Fibroblast of skin of abdomen (primary cell): ENCODE results near the gene KLF6.
"Not testable (repeated sequence)": the region's sequence is repeated elsewhere in the genome, so short reads cannot be mapped to it uniquely, and the experiment has no call there.

Source experiments
- DNase-seq: peaks from one replicate; pipeline ENCODE4 v3.0.0-alpha.2; 2013

KLF6 gene

DNA sequence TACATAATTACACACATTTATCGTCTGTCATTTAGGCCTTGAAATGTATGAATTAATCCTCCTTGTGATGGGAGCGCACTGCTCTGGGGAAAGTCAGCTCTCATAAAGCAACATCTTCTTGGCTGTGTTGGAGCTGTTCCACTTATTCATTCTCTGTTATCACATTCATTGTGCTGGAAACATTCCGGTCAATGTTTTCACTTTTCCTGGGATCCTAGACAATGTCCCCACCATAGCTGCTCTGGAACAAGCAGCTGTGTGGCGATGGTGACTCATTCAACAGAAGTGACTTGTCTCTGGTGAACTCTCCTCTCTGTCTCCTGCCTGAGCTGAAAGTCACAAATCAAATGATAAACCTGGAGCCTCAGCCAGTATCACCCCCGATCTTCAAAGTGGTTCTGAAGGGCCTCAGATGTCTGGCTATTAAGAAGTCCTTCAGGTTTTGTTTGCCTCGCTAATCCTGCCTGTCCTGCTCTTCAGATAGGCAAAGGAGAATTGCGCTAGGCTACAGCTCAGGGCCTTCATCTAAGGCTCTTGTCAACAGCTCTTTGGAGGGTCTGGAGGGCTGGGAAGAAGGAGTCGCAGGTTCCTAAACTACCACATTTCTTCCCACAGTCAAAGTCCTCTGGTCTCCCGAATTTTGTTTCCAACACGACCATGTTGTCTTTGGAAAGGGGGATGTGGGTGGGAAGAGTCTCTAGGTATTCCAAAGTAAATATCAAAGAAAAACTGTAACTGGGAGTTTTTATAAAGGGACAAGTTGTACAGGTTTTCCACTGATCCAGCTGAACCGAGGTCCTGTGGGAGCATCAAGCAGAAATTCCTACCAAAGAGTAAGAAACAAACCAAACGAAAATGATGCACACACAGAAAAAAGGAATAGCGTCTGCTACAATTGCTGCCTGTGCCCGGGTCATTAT is 29.3 kb downstream of the KLF6 start:
- DNase-seq = peak; percentile 59

DNA sequence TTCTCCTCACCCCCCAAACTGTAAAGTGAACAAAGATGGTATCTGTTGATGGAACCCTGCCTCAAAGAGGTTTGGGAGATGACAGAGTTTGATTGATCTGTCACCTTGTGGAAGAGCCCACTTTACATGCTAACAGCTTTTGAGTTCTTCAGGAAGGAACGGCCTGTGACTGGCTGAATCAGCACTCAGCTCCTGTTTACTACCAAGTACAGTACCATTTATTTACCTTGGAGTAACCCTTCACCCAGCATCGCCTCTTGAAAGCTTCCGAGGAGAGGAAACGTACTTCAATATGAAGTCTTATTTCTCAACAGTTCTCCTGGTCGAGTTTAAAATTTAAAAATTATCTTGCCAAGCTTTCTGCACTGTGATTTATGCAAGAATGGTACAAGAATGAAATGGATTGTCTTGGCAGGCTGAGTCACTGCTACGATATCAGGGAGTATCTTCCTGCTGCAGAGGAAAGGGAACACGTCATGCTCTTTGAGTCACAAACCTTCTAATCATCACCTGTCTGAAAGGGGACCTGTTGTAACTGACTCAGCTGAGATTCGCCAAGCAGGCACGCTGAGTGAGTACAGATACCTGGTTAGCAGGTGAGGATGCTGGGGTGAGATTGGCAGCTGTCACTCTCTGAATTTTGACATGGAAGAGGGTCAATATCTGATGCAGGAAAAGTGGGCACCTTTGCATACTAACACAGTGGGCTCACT is 30.1 kb downstream of the KLF6 start:
- peak; percentile 85 for DNase-seq

DNA sequence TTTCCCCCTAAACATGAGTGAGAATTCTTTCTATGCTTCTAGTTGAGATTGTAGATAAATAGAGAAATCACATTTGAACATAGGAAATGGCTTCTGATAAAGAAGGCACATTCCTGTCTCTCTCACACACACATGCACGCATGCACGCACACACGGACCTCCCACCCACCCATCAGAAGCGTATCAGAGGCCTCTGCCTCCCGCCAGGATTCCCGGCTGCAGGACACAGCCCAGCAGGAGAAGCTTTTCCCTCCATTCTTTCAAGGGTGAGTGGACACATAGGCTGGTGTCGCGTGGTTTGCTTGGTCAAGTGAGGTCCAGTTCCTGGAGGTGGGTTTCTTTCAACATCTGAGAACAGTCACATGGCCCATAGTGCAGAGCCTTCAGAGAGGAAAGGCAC is 34.2 kb downstream of the KLF6 start:
- DNase-seq = no peak

DNA sequence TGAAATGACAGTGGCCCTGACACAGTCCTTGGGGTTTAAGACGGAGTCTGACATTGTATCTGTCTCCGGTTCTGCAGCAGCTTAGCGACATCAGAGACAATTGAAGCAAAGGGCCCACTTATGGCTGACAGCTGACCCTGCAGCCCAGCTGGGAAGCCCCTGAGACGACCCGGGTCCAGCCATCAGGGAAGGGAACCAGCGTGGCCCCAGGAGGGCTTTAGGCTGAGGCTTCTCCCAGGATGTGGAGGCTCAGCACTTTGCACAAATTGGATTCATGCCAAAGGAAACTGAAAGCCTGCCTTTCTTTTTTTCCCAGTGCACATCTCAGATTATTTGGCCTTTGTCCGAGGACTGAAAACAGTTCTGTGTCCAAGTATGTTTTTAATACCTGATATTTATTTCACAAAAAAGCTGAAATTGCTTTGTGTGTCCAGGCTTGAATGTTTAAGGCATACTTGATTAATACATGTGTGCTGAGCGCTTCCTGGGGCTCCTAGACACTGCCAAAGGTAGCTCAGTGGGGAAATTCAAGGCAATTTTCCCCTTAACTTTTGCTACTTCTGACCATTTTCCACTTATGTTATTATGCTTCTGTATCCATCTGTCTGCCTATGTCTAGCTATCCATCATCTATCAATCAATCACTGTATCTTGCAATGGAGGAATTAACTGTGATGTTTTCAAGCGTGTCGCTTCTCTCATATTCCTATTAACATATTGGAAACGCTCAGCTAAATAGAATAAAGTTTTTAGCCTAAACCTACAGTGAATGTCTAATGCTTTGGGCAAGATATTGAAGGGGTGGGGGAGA is 34.8 kb downstream of the KLF6 start:
- DNase-seq = peak; percentile 48

DNA sequence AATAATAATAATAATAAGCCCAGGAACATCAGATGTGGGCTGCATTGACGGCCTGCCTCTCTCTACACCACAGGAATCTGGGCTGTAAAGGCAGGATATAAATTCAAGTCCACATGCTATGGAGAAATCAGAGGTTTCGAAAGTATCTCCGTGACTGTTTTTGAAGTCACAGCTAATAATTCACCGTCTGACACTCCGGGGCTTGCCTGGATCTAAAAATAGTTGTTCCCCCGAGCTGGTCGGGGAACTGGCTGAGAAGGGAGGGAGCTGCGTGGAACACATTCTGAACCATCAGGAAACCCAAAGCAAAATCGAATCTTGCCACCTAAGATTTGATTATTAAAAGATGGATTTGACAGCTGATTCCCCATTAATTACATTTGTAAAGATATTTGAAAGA is 35.4 kb downstream of the KLF6 start:
- DNase-seq = peak; percentile 96

DNA sequence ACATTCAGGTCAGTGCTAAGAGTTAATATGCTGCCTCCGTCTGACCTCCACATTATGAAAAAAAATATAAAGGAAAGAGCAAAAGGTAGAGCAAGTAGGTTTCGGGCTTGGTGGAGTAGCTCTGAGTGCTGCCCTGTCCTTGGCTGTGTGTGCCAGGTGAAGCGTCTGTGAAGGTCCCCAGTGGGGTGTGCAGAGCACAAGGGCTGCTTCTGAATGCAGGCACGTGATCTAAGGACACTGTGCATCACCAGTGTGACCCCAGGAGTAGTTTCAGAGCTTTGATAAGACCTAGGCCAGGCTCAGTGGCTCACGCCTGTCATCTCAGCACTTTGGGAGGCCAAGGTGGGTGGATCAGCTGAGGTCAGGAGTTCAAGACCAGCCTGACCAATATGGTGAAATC is 36.0 kb downstream of the KLF6 start:
- no peak for DNase-seq

DNA sequence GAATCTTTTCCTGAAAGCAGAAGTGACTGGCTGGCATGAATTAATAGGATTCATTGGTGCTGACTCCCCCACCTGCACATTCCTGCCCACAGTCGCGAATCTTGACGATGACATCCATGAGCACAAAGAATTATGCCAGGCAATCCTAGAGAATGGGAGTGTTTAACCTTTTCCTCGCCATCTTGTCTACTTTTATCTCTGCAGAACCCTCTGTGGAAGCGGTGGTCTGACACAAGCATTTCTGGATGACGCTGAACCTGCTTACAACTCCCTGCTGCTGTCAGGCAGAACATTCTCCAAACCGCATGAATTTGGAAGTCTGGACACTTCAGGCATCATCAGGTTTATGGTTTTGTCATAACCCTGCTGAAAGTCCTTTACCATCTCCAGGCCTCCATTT is 36.5 kb downstream of the KLF6 start:
- peak; percentile 44 for DNase-seq

DNA sequence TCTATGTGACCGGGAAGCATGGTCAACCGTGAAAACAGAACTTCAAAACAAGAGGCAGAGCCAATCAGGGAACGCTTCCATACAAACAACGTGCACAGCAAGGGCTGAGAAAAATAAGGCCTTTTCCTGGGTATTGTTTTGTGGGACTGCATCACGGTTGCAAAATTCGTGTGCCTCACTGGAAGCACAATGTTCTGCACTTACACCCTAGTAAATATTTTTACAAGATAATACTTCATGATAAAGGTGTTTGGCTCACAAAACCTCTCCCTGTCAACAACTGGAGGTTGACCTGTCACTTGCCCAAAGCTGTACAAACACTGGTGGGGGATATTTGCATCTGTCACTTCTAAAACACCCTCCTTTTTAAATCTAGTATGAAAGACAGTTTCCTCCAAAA is 37.0 kb downstream of the KLF6 start:
- DNase-seq = no peak

DNA sequence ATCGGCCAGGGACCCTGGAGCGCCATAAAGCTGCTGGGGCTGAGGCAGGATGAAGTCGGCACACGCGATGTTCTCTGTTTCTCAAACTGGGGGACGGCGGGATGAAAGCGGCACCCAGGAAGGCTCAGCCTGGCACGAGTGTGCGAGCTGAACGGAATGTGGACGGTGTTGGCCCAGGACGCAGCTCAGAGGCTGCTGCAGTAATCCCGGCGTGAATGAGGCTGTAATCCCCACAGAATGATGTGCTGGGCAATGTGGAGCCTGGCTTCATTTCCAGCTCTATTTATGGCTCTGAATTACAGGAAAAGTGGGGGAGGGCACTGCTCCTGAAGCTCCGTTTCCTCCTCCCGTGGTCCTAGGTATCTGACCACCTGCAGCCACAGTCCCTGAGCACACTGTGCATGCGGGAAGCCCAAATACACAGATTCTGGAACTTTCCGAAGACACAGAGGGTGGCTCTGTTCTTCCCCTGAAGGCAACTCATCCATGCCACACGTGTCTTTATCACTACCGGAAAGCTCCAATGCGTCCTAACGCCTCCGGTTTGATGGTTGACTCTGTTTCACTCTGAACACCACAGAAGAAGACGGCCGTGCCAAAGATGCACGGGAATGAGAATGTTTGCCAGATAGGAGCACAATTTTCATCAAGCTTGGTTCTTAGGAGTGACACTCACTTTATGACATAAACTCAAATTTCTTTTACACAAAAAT is 37.6 kb downstream of the KLF6 start:
- DNase-seq = no peak

DNA sequence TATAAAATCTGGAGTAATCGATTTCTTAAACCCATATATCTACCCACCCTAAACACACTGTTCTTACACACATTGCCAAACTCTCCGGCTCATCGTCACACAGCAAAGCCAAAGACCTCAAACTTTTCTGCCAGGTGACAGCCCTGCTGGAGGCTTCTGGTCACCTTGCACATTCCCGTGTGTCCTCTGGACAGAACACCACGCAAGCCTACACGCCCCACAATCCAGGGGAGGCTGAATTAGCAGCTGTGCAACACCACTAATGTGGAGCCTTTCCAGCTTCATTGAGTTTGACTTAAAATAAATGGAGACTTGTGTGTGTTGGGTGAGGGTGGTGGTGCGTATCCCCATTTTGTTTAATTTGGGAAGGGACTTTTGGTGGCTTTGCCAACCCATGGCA is 38.4 kb downstream of the KLF6 start:
- no peak for DNase-seq

DNA sequence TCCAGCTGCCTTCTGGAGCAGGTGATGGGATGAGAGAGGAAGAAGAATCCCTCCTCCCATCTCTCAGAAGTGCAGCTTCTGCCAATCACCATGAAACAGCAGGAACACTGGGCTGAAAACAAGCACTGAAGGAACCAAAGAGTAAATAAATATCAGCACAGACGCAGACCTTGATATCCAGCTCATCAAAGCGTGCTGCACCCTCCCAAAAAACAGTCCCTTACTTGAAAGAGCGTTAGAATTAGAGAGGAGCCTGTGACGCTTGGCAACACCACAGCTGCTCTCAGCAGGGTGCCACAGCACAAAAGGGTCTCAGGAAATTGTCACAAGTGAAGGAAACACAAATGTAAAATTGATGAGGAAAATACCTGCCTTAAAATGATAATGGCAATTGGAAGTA is 39.5 kb downstream of the KLF6 start:
- DNase-seq = no peak

DNA sequence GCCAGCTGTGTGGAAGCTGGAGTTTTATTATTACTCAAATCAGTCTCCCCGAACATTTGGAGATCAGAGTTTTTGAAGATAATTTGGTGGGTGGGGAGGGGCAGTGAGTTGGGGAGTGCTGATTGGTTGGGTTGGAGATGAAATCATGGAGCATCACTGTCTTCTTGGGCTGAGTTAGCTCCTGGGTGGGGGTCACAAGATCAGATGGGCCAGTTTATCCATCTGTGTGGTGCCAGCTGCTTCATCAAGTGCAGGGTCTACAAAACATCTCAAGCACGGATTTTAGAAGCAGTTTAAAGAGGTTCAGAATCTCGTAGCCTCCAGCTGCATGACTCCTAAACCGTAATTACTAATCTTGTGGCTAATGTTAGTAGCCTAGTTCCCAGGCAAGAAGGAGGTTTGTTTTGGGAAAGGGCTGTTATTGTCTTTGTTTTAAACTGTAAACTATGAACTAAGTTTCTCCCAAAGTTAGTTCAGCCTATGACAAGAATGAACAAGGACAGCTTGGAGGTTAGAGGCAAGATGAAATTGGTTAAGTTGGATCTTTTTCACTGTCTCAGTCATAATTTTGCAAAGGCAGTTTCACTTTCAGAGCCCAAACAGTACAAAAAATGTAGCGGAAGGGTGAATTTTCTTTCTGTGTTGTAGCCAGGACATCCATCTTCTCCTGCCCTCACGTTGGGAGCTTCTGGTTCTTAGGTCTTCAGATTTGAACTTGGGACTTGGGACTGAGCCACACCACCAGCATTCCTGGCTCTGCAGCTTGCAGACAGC is 43.1 kb downstream of the KLF6 start:
- peak; percentile 20 for DNase-seq

DNA sequence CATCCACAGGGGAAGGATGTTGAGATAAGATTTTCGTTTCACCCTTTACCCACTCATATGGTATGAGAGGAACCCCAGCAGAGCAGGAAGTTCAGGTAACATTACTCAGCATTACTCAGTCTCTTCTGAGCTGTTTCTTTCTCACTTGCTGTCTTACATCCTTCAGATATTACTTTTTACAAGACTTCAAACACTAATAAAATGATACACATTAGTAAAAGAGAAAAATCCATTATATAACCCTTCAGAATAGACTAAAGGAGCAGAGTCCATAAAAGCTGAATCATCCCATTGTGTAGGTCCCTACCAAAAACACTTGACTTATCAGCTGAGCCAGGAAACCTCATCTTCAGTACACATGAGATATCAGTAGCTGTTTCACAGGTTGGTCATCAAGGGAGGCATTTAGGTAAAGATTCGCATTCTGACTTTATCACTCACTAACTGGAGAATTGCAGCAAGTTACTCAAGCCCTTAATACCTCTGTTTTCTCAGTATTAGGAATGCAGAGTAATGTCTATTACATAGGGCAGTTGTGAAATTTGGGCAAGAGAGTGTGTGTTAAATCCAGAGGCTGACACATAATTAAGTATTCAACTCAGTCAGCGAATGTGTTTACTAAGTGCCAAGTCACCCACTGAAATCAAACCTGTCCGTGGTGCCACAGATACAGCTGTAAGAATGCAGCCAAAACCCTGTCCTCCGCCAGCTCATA is 44.7 kb downstream of the KLF6 start:
- peak; percentile 52 for DNase-seq

DNA sequence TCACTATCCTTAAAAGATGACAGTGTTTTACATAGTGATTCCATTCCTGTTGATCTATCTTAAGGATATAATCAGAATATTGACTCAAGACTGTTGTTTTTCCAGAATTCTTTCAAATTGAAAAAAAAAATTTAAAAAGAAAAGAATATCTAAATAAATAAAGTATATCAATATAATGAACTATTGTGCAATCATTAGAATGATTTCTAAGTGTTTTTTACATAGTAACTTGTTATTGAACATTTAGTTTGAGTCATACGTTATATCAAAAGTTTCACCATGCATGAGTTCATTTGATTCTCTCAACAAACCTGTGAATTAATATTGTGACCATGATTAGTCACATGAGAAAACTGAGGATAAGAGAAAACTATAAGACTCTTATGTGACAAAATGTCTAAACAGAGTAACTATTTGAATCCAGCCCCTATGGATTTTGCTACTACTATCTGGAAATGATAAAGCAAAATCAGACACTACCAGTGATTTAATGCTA is 46.1 kb downstream of the KLF6 start:
- no peak for DNase-seq

DNA sequence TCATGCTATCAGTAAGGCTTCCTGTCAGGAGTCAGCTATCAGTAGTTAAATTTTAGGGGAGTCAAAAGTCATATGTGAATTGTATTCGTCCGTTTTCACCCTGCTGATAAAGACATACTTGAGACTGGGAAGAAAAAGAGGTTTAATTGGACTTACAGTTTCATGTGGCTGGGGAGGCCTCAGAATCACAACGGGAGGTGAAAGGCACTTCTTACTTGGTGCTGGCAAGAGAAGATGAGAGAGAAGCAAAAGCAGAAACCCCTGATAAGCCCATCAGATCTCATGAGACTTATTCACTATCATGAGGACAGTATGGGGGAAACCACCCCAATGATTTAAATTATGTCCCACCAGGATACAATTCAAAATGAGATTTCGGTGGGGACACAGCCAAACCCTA is 47.1 kb downstream of the KLF6 start:
- DNase-seq = no peak

DNA sequence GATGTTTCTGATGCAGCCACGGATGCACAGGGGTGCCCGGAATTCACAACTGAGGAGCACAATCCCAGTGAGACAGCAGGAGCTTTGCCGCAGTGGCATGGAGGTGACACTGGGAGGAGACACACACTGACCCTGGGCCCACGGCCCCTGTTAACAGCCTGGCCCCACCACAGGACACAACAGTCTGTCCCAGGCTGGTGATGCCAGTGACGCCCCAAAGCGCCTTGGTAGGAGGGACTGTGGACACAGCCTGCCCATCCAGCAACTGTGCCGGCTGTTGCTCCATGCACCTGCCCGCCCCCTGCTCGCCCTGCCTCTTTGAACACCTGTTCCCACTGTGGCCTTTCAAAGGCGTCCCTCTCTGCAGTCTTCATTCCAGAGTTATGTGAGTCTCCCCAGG is 49.8 kb downstream of the KLF6 start:
- no peak for DNase-seq

DNA sequence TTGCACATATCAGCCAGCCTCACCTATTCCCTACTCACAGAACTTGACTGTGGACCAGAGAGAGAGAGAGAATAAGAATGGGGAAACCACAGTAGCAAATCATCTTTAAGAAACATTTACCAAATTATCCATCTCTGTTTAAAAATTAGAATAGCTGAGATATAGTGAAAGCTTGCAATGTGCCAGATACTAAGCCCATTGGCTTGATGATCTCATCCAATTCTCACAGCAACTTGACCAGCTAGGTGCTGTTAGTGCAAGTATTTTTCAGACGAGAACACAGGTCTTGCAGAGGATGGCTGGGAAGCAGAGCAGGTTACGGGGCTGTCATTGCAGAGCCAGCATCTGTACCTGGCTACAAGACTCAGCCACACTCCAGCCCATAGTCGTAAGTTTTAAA is 50.9 kb downstream of the KLF6 start:
- DNase-seq = no peak

DNA sequence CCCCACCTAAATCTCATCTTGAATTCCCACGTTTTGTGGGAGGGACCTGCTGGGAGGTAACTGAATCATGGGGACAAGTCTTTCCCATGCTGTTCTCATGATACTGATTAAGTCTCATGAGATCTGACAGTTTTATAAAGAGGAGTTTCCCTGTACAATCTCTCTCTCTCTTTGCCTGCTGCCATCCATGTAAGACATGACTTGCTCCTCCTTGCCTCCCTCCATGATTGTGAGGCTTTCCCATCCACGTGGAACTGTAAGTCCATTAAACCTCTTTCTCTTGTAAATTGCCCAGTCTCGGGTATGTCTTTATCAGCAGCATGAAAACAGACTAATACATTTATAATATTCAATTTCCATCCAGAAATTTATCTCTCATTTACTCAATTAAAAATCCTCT is 52.8 kb downstream of the KLF6 start:
- DNase-seq = not testable (repeated sequence)

DNA sequence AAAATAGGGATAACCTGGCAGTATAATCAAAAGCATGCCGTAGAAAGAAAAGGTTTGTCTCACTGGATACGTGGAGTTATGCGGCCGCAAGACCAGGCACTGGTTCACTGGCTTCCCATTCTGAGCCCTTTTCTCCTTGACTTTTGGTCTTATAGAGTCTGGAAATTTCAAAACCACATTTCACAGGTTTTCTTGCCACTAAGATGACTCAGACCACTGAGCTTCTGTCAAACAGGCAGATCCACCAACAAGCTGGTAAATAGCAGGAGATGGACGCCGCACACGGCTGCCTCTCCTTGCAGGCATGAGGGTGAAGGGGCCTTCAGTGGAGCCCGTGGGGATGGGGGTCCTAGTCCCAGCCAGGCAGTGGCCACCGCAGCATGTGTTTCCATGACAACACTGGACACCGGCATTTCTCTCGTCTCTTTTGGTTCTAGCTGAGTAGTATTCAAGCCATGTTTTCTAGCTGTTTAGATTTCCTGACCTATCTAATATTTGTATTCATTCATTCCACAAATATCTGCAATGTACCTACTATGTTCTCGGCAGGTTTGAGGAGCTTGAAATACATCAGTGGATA is 55.5 kb downstream of the KLF6 start:
- DNase-seq = peak; percentile 39

DNA sequence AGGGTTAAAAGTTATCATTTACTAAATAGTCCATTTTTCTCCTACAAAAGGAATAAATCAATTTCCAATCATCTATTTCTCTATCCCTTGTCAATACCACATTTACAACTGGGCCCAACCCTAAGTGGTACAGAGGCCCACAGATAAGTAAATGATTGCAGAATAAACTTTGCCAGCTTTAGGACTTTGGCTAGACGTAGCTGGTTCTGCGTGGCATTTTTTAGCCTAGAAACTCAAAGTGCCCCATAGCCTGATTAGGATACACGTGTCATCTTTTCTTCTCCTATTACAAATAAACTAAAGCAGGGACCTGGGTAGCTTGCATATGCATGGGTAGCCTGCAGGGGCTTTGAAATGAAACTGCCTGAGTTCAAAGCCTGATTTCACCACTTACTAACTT is 56.4 kb downstream of the KLF6 start:
- DNase-seq = no peak
